ENCODE data around the gene MKRN2. TPM values are rescaled to one million over a fixed set of nuclear protein-coding genes. Genes with fewer than 3 reads are reported as not detected.

Gene MKRN2
- total and polyA plus RNA-seq, 9 of the 15 experiments (the other 6 are each of a cell fraction or from before 2014, with no cell fraction given): 29.4 to 63.2 (median 42.9) TPM

GRCh38 chr3:12556690-12557472 lies at the start of gene MKRN2 (continued):
- TF ChIP-seq DPF2 (IDR thresholded peaks at IDR 0.05) (no peak), VEZF1 (CRISPR knock-in tag; IDR thresholded peaks at IDR 0.05) (peak; percentile 79), ZNF639 (CRISPR knock-in tag; conservative IDR thresholded peaks at IDR 0.05 in 1 of 2, IDR thresholded peaks at IDR 0.05 in 1 of 2) (peak in 1 of 2 experiments; percentile 96; a peak in 2 of 4 replicates), KLF13 (tag; IDR thresholded peaks at IDR 0.05; ENCODE audit: borderline replicate concordance, low read depth) (no peak; the same call in 1 of the 2 replicates), HCFC1 (IDR thresholded peaks at IDR 0.05; ENCODE audit: low read depth, low read length) (peak; percentile 88), TFE3 (CRISPR knock-in tag; IDR thresholded peaks at IDR 0.05) (no peak), THAP7 (CRISPR knock-in tag; IDR thresholded peaks at IDR 0.05) (no peak), ZNF143 (CRISPR knock-in tag; IDR thresholded peaks at IDR 0.05) (no peak), ETS2 (tag; IDR thresholded peaks at IDR 0.05; ENCODE audit: borderline replicate concordance, poor library complexity, severe bottlenecking) (peak; percentile 18), ZNF668 (CRISPR knock-in tag; IDR thresholded peaks at IDR 0.05) (no peak), ZSCAN32 (CRISPR knock-in tag; IDR thresholded peaks at IDR 0.05) (no peak), ZBTB11 (CRISPR knock-in tag; IDR thresholded peaks at IDR 0.05) (peak; percentile 99 to 100 (median 99)), ZNF583 (CRISPR knock-in tag; IDR thresholded peaks at IDR 0.05) (peak; percentile 77), ETV1 (tag; conservative IDR thresholded peaks at IDR 0.05; ENCODE audit: low read depth) (peak; percentile 66), ZNF174 (CRISPR knock-in tag; IDR thresholded peaks at IDR 0.05) (no peak), EP400 (IDR thresholded peaks at IDR 0.05) (peak; percentile 95), RAD51 (IDR thresholded peaks at IDR 0.05; ENCODE audit: borderline replicate concordance, low read depth) (no peak), FOXJ3 (CRISPR knock-in tag; IDR thresholded peaks at IDR 0.05) (no peak)
